Measurements from ENCODE around the gene NTN3.

DNA sequence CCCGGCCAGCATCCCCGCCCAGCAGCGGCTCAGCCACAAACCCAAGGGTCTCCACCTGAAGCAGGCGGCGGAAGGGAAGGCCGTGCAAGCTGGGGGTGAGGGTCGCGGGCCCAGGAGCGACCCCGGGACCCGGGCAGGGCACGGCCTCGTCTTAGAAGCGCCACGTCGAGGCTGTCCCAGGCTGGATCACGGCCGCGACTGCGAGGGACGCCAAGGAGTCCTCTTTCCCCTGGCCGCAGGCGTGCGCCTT, 42.4 kb upstream of the NTN3 start:
- TF ChIP-seq GATA3 (IDR thresholded peaks at IDR 0.05; ENCODE audit: low read depth, low read length) (no peak), GATA2 (IDR thresholded peaks at IDR 0.05; ENCODE audit: low read depth, low read length) (no peak)

Data from SH-SY5Y (cell line).